ENCODE measurements around the gene TPSAB1.

The TPSAB1 gene

GRCh38 chr16:1210461-1210860 is 30.0 kb upstream of the TPSAB1 start:
- DNase-seq (ENCODE audit: low read depth) = no peak

DNA sequence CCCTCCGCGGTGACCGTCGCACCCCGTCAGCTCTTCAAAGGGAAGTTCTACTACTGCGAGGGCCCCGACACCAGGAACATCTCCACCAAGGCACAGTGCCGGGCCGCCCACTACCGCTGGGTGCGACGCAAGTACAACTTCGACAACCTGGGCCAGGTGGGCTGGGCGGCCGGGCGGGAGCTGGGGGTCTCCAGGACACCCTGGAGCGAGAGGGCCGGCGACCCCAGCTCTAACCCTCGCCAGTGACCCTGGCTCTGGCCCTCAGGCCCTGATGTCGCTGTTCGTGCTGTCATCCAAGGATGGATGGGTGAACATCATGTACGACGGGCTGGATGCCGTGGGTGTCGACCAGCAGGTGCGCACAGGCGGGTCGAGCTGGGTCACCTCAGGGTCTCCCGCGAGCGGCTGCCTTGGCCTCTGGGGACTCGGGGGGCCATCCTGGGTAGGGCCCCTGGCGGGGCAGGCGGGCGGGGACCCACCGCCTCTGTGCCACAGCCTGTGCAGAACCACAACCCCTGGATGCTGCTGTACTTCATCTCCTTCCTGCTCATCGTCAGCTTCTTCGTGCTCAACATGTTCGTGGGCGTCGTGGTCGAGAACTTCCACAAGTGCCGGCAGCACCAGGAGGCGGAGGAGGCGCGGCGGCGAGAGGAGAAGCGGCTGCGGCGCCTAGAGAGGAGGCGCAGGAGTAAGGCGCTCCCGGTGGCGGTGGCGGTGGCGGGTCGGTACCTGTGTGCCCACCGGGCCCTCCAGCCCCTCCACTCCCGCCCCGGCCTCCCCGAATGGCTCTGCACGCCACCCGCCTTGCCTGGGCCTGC is 28.8 kb upstream of the TPSAB1 start:
- no peak for DNase-seq (ENCODE audit: low read depth)

- DNase-seq (ENCODE audit: low read depth) = no peak
Observed at GRCh38 chr16:1212616-1213194, 27.8 kb upstream of the TPSAB1 start.

DNA sequence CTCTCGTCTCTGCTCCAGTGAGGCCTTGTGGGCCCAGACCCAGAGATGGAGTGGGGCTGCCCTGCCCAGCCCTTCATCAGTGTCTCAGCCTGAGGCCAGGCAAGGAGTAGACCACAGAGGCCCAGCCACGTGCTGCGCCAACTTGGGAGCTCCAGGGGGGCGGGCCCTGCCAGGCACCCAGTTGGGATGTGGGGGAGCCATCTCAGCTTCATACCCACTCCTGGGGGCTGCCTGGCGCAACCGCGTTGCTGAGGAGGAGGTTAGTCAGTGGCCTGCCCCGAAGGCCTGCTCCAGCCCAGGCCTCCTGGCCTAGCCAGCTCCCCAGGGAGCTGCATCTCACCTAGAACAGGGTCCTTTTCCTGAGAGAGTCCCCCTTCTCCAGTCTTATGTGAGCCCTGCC is 27.3 kb upstream of the TPSAB1 start:
- DNase-seq (ENCODE audit: low read depth) = no peak

DNA sequence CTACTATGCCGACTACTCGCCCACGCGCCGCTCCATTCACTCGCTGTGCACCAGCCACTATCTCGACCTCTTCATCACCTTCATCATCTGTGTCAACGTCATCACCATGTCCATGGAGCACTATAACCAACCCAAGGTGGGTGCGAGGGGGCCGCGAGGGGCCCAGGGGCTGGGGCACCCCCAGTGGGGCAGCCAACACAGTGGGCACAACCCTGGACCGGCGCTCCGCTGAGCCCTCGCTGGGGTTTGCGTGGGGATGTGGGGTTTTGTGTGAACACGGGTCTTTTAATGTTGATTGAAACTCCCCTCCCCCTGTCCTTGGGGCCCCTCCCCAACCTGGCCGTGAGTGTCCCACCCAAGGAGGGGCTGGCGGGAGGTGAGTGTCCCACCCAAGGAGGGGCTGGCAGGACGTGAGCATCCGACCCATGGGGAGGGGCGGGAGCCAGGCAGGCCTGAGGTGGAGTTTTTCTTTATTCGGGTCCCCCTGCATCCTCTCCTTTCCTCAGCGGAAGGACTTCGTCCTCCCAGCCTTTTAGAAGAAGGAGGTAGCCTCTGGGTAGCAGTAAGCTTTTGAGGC is 26.6 kb upstream of the TPSAB1 start:
- DNase-seq (ENCODE audit: low read depth) = no peak

DNA sequence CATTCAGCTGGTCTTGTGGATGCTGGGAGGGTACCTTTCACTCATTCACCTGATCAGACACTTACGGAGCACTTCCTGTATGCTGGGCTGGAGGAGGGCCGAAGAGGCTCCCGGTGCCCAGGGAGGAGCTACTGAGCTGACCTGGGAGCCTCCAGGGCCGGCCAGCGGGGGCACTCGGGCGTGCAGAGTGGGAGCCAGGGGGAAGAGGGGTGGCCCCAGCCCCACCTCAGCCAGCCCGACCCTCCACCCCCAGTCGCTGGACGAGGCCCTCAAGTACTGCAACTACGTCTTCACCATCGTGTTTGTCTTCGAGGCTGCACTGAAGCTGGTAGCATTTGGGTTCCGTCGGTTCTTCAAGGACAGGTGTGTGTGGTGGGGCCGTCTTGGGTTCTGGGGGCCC is 25.8 kb upstream of the TPSAB1 start:
- DNase-seq (ENCODE audit: low read depth) = no peak

- no peak for DNase-seq (ENCODE audit: low read depth)
Observed at GRCh38 chr16:1215574-1216295, 24.8 kb upstream of the TPSAB1 start.

GRCh38 chr16:1216296-1216619 is 24.2 kb upstream of the TPSAB1 start:
- DNase-seq (ENCODE audit: low read depth) = no peak

DNA sequence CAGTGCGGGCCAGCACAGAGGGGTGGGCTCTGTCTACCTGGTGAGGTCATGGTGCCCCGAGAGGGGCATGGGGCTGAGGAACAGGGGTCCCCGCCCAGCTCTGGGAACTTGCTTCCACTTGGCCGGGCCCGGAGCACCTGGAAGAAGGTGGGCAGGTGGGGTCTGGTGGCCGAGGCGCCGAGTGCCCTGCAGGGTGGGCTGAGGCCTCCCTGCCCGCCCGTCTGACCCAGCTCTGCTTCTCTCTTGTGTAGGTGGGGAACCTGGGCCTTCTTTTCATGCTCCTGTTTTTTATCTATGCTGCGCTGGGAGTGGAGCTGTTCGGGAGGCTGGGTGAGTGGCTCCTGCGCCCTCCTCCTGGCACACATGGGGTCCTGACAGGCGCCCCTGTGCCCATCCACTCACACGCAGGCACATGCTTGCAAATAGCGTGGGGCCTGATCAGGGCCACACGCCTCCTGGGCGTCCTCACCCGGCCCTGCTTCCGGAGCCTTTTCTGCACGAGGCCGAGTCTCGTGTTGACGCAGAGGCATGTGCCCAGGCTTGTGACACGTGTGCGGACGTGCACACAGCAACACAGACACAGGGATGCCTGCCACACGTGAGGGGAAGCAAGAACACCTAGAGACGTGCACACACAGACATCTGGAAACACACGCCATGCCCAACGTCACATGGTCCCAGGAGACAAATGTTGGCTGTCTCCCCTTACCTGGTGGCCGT is 23.7 kb upstream of the TPSAB1 start:
- DNase-seq (ENCODE audit: low read depth) = no peak

DNA sequence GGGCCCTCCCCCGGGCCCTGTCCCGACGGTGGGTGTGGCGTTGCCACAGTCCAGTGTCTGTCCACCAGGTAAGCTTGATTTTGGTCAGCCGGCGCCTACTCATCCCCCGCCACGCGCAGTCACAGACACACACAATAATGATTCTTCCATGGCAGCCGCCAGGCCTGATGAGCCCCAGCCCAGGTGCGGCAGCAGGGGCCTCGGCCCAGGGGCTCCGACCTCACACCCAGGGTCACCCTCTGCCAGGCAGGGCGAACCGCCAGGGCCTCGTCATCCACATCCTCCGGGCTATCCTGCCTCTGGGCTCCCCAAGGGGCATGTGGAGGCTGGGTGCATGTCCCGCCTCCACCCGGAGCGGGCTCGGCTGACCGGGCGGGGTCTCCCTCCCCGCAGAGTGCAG is 23.0 kb upstream of the TPSAB1 start:
- no peak for DNase-seq (ENCODE audit: low read depth)

- DNase-seq (ENCODE audit: low read depth) = no peak
Observed at GRCh38 chr16:1218061-1218929, 22.2 kb upstream of the TPSAB1 start.

- no peak for DNase-seq (ENCODE audit: low read depth)
Observed at GRCh38 chr16:1218930-1219611, 21.4 kb upstream of the TPSAB1 start.

DNA sequence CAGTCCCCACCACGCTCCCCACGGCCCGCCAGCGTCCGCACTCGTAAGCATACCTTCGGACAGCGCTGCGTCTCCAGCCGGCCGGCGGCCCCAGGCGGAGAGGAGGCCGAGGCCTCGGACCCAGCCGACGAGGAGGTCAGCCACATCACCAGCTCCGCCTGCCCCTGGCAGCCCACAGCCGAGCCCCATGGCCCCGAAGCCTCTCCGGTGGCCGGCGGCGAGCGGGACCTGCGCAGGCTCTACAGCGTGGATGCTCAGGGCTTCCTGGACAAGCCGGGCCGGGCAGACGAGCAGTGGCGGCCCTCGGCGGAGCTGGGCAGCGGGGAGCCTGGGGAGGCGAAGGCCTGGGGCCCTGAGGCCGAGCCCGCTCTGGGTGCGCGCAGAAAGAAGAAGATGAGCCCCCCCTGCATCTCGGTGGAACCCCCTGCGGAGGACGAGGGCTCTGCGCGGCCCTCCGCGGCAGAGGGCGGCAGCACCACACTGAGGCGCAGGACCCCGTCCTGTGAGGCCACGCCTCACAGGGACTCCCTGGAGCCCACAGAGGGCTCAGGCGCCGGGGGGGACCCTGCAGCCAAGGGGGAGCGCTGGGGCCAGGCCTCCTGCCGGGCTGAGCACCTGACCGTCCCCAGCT is 20.3 kb upstream of the TPSAB1 start:
- DNase-seq (ENCODE audit: low read depth) = no peak

- no peak for DNase-seq (ENCODE audit: low read depth)
Observed at GRCh38 chr16:1220841-1221627, 19.5 kb upstream of the TPSAB1 start.

DNA sequence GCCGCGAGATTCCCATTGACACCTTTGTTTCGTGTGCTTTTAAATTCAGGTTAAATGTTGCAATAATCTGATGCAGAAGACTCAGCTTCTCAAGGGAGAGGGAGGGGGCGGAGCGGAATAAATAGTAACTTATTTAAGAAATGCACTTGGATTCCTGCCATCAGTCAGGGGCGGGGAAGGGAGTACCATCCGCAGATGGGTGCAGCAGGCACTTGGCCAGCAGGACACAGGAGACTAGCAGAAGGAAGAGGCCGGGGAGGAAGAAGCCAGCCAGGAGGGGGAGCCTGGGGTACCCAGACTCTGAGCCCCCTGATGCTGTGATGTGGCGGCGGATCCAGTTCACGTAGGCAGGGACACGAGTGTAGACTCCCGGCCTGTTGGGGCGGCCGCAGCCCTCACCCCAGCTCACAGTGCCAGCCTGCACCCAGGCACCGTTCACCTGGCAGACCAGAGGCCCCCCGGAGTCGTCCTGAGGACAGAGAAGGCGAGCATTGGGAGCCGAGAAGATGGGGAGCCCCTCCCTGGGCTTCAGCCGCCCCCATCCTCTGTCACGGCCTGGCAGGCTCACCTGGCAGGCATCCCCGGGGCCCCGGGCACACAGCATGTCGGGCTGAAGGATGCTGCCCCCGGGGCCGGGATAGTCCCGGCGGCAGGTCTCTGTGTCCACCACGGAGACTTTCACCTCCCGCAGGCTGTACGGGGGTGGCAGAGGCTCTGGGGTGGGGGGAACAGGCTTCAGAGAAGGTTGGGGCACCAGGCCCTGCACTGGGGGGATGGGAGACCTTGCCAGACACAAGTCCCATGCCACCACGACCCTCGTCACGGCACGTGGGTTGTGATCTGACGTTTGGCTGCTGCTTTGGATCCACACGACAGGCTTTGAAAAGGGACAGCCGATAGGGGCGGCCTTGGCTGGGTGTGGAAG is 18.6 kb upstream of the TPSAB1 start:
- DNase-seq (ENCODE audit: low read depth) = no peak

- DNase-seq (ENCODE audit: low read depth) = no peak
Observed at GRCh38 chr16:1222553-1223354, 17.8 kb upstream of the TPSAB1 start.

Measured in activated T-cell treated with anti-CD3 and anti-CD28 coated beads for 48 hours (primary cell).